ENCODE data around the gene CKAP2L. TPM values are rescaled to one million over a fixed set of nuclear protein-coding genes. Genes with fewer than 3 reads are reported as not detected.

CKAP2L gene
- total and polyA plus RNA-seq, 9 of the 15 experiments (the other 6 are each of a cell fraction or from before 2014, with no cell fraction given) = 10.4 to 21.9 (median 14.2) TPM

- TF ChIP-seq BRD9 (IDR thresholded peaks at IDR 0.05; ENCODE audit: low read depth, partially characterized antibody) (peak; percentile 97), SMAD2 (IDR thresholded peaks at IDR 0.05; ENCODE audit: low read depth, low read length) (no peak), HLTF (IDR thresholded peaks at IDR 0.05) (peak; percentile 68; the same call in 1 of the 2 replicates), BRD4 (IDR thresholded peaks at IDR 0.05) (no peak), ELF2 (CRISPR knock-in tag; IDR thresholded peaks at IDR 0.05) (no peak), NFE2 (IDR thresholded peaks at IDR 0.05; ENCODE audit: low read depth) (peak; percentile 96), ZNF318 (IDR thresholded peaks at IDR 0.05; ENCODE audit: borderline replicate concordance in 1 of 2, low read depth in 1 of 2) (peak in 1 of 2 experiments; percentile 91; a peak in 2 of 4 replicates), MIER1 (IDR thresholded peaks at IDR 0.05; ENCODE audit: low read depth) (no peak), ZMIZ1 (IDR thresholded peaks at IDR 0.05; ENCODE audit: low read depth in 2 of 2, low read length in 2 of 2) (peak in 1 of 2 experiments; percentile 90; a peak in 2 of 4 replicates), THRAP3 (IDR thresholded peaks at IDR 0.05; ENCODE audit: borderline replicate concordance) (no peak), HNRNPK (IDR thresholded peaks at IDR 0.05; ENCODE audit: low read depth, low read length, poor library complexity, severe bottlenecking) (no peak), ETV6 (IDR thresholded peaks at IDR 0.05; ENCODE audit: borderline replicate concordance in 1 of 2, low read depth in 2 of 2, low read length in 1 of 2) (peak in 1 of 2 experiments; percentile 59; a peak in 1 of 4 replicates), ETV6 (CRISPR knock-in tag; IDR thresholded peaks at IDR 0.05; ENCODE audit: borderline replicate concordance) (no peak), FOXP1 (CRISPR knock-in tag; IDR thresholded peaks at IDR 0.05) (no peak), ZNF282 (CRISPR knock-in tag; IDR thresholded peaks at IDR 0.05) (no peak), HMBOX1 (IDR thresholded peaks at IDR 0.05) (peak; percentile 61; the same call in 1 of the 2 replicates), ZBTB17 (CRISPR knock-in tag; IDR thresholded peaks at IDR 0.05) (peak; percentile 82)
These were observed 58.2 kb downstream of the CKAP2L start (continued) for GRCh38 chr2:112706170-112706664.
